Kidney (tissue), 22 donors: Measurements from ENCODE around the gene ABCF1. TPM values are rescaled to one million over a fixed set of nuclear protein-coding genes. Genes with fewer than 3 reads are reported as not detected.
"Not testable (repeated sequence)": the region's sequence is repeated elsewhere in the genome, so short reads cannot be mapped to it uniquely, and the experiment has no call there.

Source experiments
- DNase-seq, 5 donors: peaks; one replicate each; pipeline ENCODE4 v3.0.0-alpha.2; 2013 to 2020
- FAIRE-seq: peaks from 2 replicates; lab custom pipeline; 2012; peaks lifted over from hg19 to GRCh38; lab: Jason Lieb, UNC
- H3K27ac ChIP-seq, 2 donors: one replicate each; pipeline ENCODE4 v1.7.0; 2013; ENCODE audit warnings: low read depth in 2 of 2, low read length in 2 of 2, inconsistent platforms in 1 of 2
- H3K27me3 ChIP-seq: one replicate; pipeline ENCODE4 v1.7.1; 2013; ENCODE audit warnings: low read length, inconsistent platforms; ENCODE audit not compliant: control insufficient read depth, insufficient read depth
- H3K36me3 ChIP-seq, 3 donors: one replicate each; pipeline versions ENCODE4 v1.7.0 to v1.7.1; 2013; ENCODE audit warnings: low read length in 3 of 3, control low read depth in 1 of 3, inconsistent platforms in 1 of 3; ENCODE audit not compliant: insufficient read depth in 3 of 3, control insufficient read depth in 2 of 3
- H3K4me1 ChIP-seq, 3 donors: one replicate each; pipeline versions ENCODE4 v1.7.0 to v1.7.1; 2013; ENCODE audit warnings: low read length in 3 of 3, inconsistent platforms in 1 of 3, low read depth in 1 of 3; ENCODE audit not compliant: control insufficient read depth in 2 of 3, insufficient read depth in 2 of 3
- H3K4me3 ChIP-seq, 3 donors: one replicate each; pipeline versions ENCODE4 v1.7.0 to v1.8.1; 2013; ENCODE audit warnings: low read length in 3 of 3, control low read depth in 1 of 3, inconsistent platforms in 1 of 3
- H3K9ac ChIP-seq, 3 donors: one replicate each; pipeline versions ENCODE4 v1.7.0 to v1.7.1; 2013; ENCODE audit warnings: low read length in 3 of 3, control low read depth in 1 of 3, inconsistent platforms in 1 of 3
- H3K9me3 ChIP-seq, 3 donors: one replicate each; pipeline versions ENCODE4 v1.7.0 to v1.7.1; 2013; ENCODE audit warnings: low read length in 3 of 3, control low read depth in 1 of 3, inconsistent platforms in 1 of 3; ENCODE audit not compliant: control insufficient read depth in 2 of 3, insufficient read depth in 1 of 3
- CTCF ChIP-seq: IDR thresholded peaks from 3 replicates; pipeline ENCODE4 v1.5.1; 2012; ENCODE audit warnings: mild to moderate bottlenecking, moderate library complexity, borderline replicate concordance; ENCODE audit not compliant: insufficient read depth; ENCODE audit errors: extremely low read depth
- intact Hi-C: fragments of 100-400 bp; cut with DNase I; formaldehyde crosslinking; loops from one replicate; pipeline ENCODE4 v1.11.1; 2022
- long read RNA-seq, 10 donors: library from polyadenylated mRNA in 1 of 10; unstranded in 1 of 10; transcript quantifications; one replicate each; pipeline ENCODE4 v2.0.0 and lab custom pipeline, GENCODE V29; 2021 to 2026
- polyA plus RNA-seq: library from polyadenylated mRNA; stranded (reverse); fragments of 350-450 nt; fragmentation: Illumina TruSeq; extraction: RNeasy Lipid Tissue Mini Kit (QIAGEN cat#74804); gene quantifications from one replicate; pipeline ENCODE4 v1.2.3, GENCODE V29; 2014; ENCODE audit warnings: low read depth, low replicate concordance; ENCODE audit not compliant: insufficient read depth
- total RNA-seq: library from RNA; stranded (reverse); fragmentation: NEBNext Ultra II Directional; extraction: Animal tissue kit (Norgen Biotek cat#: 25700); gene quantifications from one replicate; pipeline ENCODE4 v1.2.1, GENCODE V29; 2021
- donor health status: control.
- donor health status: control.
- donor health status: control.
- donor health status: control.
- donor health status: control.
- donor health status: DM: yes; HTN: yes; CAD: no.
- donor health status: Normal renal cell carcinoma (clear cell type).

The ABCF1 gene
- total RNA-seq (47.2 TPM), polyA plus RNA-seq (32.9 TPM)
- long read RNA-seq, donor 1, result 0 reads
- long read RNA-seq, donor 2, partial matches to known transcripts, result 0 of 1 reads
- long read RNA-seq, donor 2, other reads (novel, unspliced or antisense), result 0 of 1 reads
- long read RNA-seq, donor 3, partial matches to known transcripts, result 5 of 9 reads
- long read RNA-seq, donor 3, other reads (novel, unspliced or antisense), result 0 of 9 reads
- long read RNA-seq, donor 4, partial matches to known transcripts, result 0 of 1 reads
- long read RNA-seq, donor 4, other reads (novel, unspliced or antisense), result 0 of 1 reads
- long read RNA-seq, donor 5, result 0 reads
- long read RNA-seq, donor 6, partial matches to known transcripts, result 0 of 1 reads
- long read RNA-seq, donor 6, other reads (novel, unspliced or antisense), result 0 of 1 reads
- long read RNA-seq, donor 7, transcript ABCF1-201 (25 exons, 3,481 nt), result major isoform, 10 of 64 reads
- long read RNA-seq, donor 7, partial matches to known transcripts, result 30 of 64 reads
- long read RNA-seq, donor 7, other reads (novel, unspliced or antisense), result 24 of 64 reads
- long read RNA-seq, donor 8, partial matches to known transcripts, result 0 of 1 reads
- long read RNA-seq, donor 8, other reads (novel, unspliced or antisense), result 0 of 1 reads
- long read RNA-seq, donor 9, result 0 reads
- long read RNA-seq, donor 10, partial matches to known transcripts, result 5 of 8 reads
- long read RNA-seq, donor 10, other reads (novel, unspliced or antisense), result 0 of 8 reads

GRCh38 chr6:30571075-30571761 lies at the start of gene ABCF1:
Gene ABCF1 (plus strand): TSS chr6:30571442. CDS start chr6:30571488, 46 bp downstream.
- peak within 1 kb of the TSS; percentile 96 to 97 for H3K27ac ChIP-seq
- FAIRE-seq (peak; percentile 54), DNase-seq (peak; percentile 98 to 100 (median 99))
- intact Hi-C loops, result no loop called here
- no peaks in the 10 kb centered on the region for H3K27me3 ChIP-seq
- peaks cover 0 to 29% (median 24%) of the 10 kb centered on the region in 3 donors for H3K4me1 ChIP-seq
- no peaks in the 10 kb centered on the region for H3K9me3 ChIP-seq
- TF ChIP-seq CTCF, result no peak
- no peaks in the 10 kb centered on the region for H3K36me3 ChIP-seq
- H3K9ac ChIP-seq, result peak within 1 kb of the TSS; percentile 79 to 90 (median 86)
- peak within 1 kb of the TSS; percentile 90 to 93 (median 92) for H3K4me3 ChIP-seq

GRCh38 chr6:30521952-30522351 lies 49.3 kb upstream of the ABCF1 start:
- H3K27ac ChIP-seq, DNase-seq, H3K9ac ChIP-seq, H3K4me3 ChIP-seq, FAIRE-seq, intact Hi-C loops, H3K9me3 ChIP-seq, H3K36me3 ChIP-seq, H3K4me1 ChIP-seq, H3K27me3 ChIP-seq: not testable (repeated sequence)

DNA sequence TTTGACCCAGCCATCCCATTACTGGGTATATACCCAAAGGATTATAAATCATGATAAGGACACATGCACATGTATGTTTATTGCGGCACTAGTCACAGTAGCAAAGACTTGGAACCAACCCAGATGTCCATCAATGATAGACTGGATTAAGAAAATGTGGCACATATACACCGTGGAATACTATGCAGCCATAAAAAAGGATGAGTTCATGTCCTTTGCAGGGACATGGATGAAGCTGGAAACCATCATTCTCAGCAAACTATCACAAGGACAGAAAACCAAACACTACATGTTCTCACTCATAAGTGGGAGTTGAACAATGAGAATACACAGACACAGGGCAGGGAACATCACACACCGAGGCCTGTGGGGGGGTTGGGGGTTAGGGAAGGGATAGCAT lies 44.8 kb upstream of the ABCF1 start:
- H3K27me3 ChIP-seq, H3K9ac ChIP-seq, H3K27ac ChIP-seq, intact Hi-C loops, H3K4me1 ChIP-seq, DNase-seq, H3K4me3 ChIP-seq, H3K9me3 ChIP-seq, H3K36me3 ChIP-seq, FAIRE-seq: not testable (repeated sequence)

GRCh38 chr6:30529349-30529875 lies 41.8 kb upstream of the ABCF1 start:
- not testable (repeated sequence) for H3K27ac ChIP-seq, DNase-seq

More at GRCh38 chr6:30529349-30529875, 41.8 kb upstream of the ABCF1 start:
- H3K4me1 ChIP-seq, H3K27me3 ChIP-seq, H3K9ac ChIP-seq, H3K4me3 ChIP-seq, FAIRE-seq, H3K9me3 ChIP-seq, intact Hi-C loops, H3K36me3 ChIP-seq: not testable (repeated sequence)
